Measurements from ENCODE around the gene SLC29A3. TPM values are rescaled to one million over a fixed set of nuclear protein-coding genes. Genes with fewer than 3 reads are reported as not detected.

The SLC29A3 gene
- total and polyA plus RNA-seq, 10 of the 15 experiments (the other 5 are each of a cell fraction or from before 2014, with no cell fraction given) = 1.5 to 4.0 (median 2.7) TPM

DNA sequence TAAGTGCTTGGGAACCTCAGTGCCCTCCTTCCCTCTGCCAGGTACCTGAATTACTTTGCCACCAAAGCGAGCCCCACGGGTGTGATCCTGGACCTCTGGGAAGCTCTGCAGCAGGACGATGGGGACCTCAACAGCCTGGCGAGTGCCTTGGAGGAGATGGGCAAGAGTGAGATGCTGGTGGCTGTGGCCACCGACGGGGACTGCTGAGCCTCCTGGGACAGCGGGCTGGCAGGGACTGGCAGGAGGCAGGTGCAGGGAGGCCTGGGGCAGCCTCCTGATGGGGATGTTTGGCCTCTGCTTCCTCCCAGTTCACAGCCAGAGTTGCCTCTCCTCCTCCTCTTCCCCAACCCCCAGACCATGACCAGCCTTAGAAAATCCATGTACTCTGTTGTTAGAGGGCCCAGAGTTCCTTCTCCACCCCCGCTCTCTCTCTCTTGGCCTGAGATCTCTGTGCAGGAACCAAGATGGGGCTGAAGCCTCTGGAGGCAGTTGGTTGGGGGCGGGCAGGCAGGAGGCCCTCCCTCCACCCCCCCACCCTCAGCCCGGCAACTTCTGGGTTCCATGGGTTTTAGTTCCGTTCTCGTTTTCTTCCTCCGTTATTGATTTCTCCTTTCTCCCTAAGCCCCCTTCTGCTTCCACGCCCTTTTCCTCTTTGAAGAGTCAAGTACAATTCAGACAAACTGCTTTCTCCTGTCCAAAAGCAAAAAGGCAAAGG is 19.8 kb upstream of the SLC29A3 start (continued):
- no peak for TF ChIP-seq SREBF2 (IDR thresholded peaks at IDR 0.05; ENCODE audit: low read length)
- no peak for TF ChIP-seq MEF2B (IDR thresholded peaks at IDR 0.05; ENCODE audit: partially characterized antibody, poor library complexity, severe bottlenecking)
- no peak for TF ChIP-seq POLR2AphosphoS2 (IDR thresholded peaks at IDR 0.05; ENCODE audit: low read depth, low read length)
- TF ChIP-seq, protein P1, sequence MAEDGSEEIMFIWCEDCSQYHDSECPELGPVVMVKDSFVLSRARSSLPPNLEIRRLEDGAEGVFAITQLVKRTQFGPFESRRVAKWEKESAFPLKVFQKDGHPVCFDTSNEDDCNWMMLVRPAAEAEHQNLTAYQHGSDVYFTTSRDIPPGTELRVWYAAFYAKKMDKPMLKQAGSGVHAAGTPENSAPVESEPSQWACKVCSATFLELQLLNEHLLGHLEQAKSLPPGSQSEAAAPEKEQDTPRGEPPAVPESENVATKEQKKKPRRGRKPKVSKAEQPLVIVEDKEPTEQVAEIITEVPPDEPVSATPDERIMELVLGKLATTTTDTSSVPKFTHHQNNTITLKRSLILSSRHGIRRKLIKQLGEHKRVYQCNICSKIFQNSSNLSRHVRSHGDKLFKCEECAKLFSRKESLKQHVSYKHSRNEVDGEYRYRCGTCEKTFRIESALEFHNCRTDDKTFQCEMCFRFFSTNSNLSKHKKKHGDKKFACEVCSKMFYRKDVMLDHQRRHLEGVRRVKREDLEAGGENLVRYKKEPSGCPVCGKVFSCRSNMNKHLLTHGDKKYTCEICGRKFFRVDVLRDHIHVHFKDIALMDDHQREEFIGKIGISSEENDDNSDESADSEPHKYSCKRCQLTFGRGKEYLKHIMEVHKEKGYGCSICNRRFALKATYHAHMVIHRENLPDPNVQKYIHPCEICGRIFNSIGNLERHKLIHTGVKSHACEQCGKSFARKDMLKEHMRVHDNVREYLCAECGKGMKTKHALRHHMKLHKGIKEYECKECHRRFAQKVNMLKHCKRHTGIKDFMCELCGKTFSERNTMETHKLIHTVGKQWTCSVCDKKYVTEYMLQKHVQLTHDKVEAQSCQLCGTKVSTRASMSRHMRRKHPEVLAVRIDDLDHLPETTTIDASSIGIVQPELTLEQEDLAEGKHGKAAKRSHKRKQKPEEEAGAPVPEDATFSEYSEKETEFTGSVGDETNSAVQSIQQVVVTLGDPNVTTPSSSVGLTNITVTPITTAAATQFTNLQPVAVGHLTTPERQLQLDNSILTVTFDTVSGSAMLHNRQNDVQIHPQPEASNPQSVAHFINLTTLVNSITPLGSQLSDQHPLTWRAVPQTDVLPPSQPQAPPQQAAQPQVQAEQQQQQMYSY (CRISPR knock-in tag; IDR thresholded peaks at IDR 0.05) = no peak
- no peak for TF ChIP-seq EZH2 (IDR thresholded peaks at IDR 0.05; ENCODE audit: borderline replicate concordance, control insufficient read depth, low read depth, low read length)
- TF ChIP-seq ELK1 (IDR thresholded peaks at IDR 0.05; ENCODE audit: low read depth, low read length) = no peak
- no peak for TF ChIP-seq RAD51 (IDR thresholded peaks at IDR 0.05)

All from GM12878 (cell line).